PFSK-1 (cell line): ENCODE data around the gene KIAA0319L.

ENCODE experiments used
- FOXP2 ChIP-seq: optimal IDR thresholded peaks from 2 replicates; pipeline ENCODE3; 2011; ENCODE audit warnings: borderline replicate concordance, control low read depth, inconsistent platforms; ENCODE audit not compliant: insufficient read depth; ENCODE audit errors: extremely low read length, extremely low read depth
- POLR2AphosphoS5 ChIP-seq: IDR thresholded peaks from 2 replicates; pipeline ENCODE4 v1.6.1; 2012; ENCODE audit warnings: low read depth, mild to moderate bottlenecking, control low read depth, low read length, moderate library complexity
- REST ChIP-seq, 2 experiments: IDR thresholded peaks; 2 replicates each; pipeline versions ENCODE4 v1.6.1 to v1.8.0; 2011 to 2012; ENCODE audit warnings: low read depth in 2 of 2, low read length in 2 of 2, control low read depth in 1 of 2, inconsistent platforms in 1 of 2, mild to moderate bottlenecking in 1 of 2, moderate library complexity in 1 of 2; ENCODE audit not compliant: insufficient read depth in 1 of 2
- SIN3A ChIP-seq: IDR thresholded peaks from 2 replicates; pipeline ENCODE4 v1.6.1; 2012; ENCODE audit warnings: mild to moderate bottlenecking, low read length, moderate library complexity, borderline replicate concordance; ENCODE audit not compliant: insufficient read depth
- TAF1 ChIP-seq: IDR thresholded peaks from 2 replicates; pipeline ENCODE4 v1.6.1; 2012; ENCODE audit warnings: low read length, control low read depth, borderline replicate concordance; ENCODE audit not compliant: insufficient read depth

- TF ChIP-seq FOXP2 (no peak), REST (IDR thresholded peaks at IDR 0.05; ENCODE audit: insufficient read depth in 1 of 2, low read depth in 2 of 2, low read length in 2 of 2) (no peak), TAF1 (no peak), POLR2AphosphoS5 (no peak), SIN3A (no peak)
Measured at GRCh38 chr1:35401049-35401448, 156.2 kb downstream of the KIAA0319L start.
